HG03575 (cell line): ENCODE data around the gene CAND1.

Source experiments
- ATAC-seq: cut with Tn5 transposase; IDR thresholded peaks from one replicate; pipeline ENCODE4 v1.9.1; 2021; ENCODE audit not compliant: unreplicated experiment, insufficient number of reproducible peaks, low FRiP score; ENCODE audit errors: extremely low read depth

Gene CAND1

GRCh38 chr12:67367843-67368242 lies 98.7 kb downstream of the CAND1 start:
- ATAC-seq = no peak
